Uterus (tissue), 4 donors: ENCODE data around the gene PIP4K2B. TPM values are rescaled to one million over a fixed set of nuclear protein-coding genes. Genes with fewer than 3 reads are reported as not detected.
A peak's percentile ranks its signal among the peaks of the same experiment; 100 is the strongest.

Experiments used
- DNase-seq, 2 donors: peaks; one replicate each; pipeline ENCODE4 v3.0.0-alpha.2; 2019 to 2020
- H3K27ac ChIP-seq, 2 donors: fragments of 200-600 bp; sonication (generic); 1 replicate in 1 of 2; 2 replicates in 1 of 2; pipeline ENCODE4 v1.5.1; 2016 to 2018
- H3K27me3 ChIP-seq, 2 donors: fragments of 200-600 bp; sonication (generic); one replicate each; pipeline ENCODE4 v1.5.1; 2018 to 2019; ENCODE audit warnings: control low read depth in 1 of 2
- H3K36me3 ChIP-seq, 2 donors: fragments of 200-600 bp; sonication (generic); one replicate each; pipeline ENCODE4 v1.5.1; 2019; ENCODE audit warnings: control low read depth in 1 of 2
- H3K4me1 ChIP-seq, 2 donors: fragments of 200-600 bp; sonication (generic); one replicate each; pipeline ENCODE4 v1.5.1; 2018 to 2019; ENCODE audit warnings: control low read depth in 1 of 2
- H3K4me3 ChIP-seq, 2 donors: fragments of 200-600 bp; sonication (generic); 1 replicate in 1 of 2; 2 replicates in 1 of 2; pipeline ENCODE4 v1.5.1; 2018 to 2019; ENCODE audit warnings: mild to moderate bottlenecking in 1 of 2
- H3K9me3 ChIP-seq, 2 donors: fragments of 200-600 bp; sonication (generic); one replicate each; pipeline ENCODE4 v1.5.1; 2019; ENCODE audit warnings: control low read depth in 1 of 2
- POLR2A ChIP-seq, 2 donors: fragments of 450-650 bp; IDR thresholded peaks; one replicate each; pipeline ENCODE4 v1.6.1; 2016; ENCODE audit warnings: antibody characterized with exemption in 2 of 2, mild to moderate bottlenecking in 1 of 2, moderate library complexity in 1 of 2
- intact Hi-C: fragments of 100-400 bp; cut with DNase I; formaldehyde crosslinking; loops from one replicate; pipeline ENCODE4 v1.15.1; 2023; ENCODE audit warnings: low total_unique reads
- total RNA-seq, 4 donors: library from RNA; depleted of rRNA in 3 of 4; stranded (reverse); fragments of >200 nt in 3 of 4; gene quantifications; one replicate each; pipeline versions ENCODE4 v1.1.0 to v1.2.4, GENCODE V29; 2014 to 2023
- TF ChIP-seq, protein P1 (sequence below), 4 experiments: fragments of 200-600 bp in 2 of 4; fragments of 450-650 bp in 2 of 4; sonication (generic) in 2 of 4; IDR thresholded peaks; one replicate each; pipeline ENCODE4 v1.5.1; 2016 to 2019; ENCODE audit warnings: antibody characterized with exemption in 4 of 4, mild to moderate bottlenecking in 2 of 4, moderate library complexity in 1 of 4
- donor health status: DM: yes; HTN: yes; CAD: no.

PIP4K2B gene
- total RNA-seq, 4 donors from 2014 or later: 23.2 to 89.5 (median 42.3) TPM

DNA sequence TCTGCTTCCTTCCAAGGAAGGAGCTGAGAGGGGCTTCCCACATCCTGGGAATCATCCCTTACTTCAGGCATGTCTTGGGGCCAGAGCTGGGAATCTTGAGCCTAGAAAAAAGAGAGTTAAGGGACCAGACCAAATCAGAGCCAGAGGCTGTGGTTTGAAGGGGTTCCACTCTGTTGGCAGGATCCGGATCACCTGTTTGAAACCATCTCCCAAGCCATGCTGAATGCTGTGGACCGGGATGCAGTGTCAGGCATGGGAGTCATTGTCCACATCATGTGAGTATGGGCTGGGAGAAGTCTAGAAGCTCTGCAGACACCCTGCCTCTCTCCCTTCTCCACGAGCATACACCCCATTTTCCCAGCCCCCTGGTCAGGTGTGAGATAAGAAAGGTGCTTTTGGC is 37.1 kb downstream of the PIP4K2B start:
- intact Hi-C loops: no loop called here
- no peak for DNase-seq
- no peaks in the 10 kb centered on the region for H3K36me3 ChIP-seq
- H3K27me3 ChIP-seq: no peaks in the 10 kb centered on the region
- H3K4me3 ChIP-seq: no peak overlapping the region
- no peaks in the 10 kb centered on the region for H3K9me3 ChIP-seq
- H3K4me1 ChIP-seq: no peaks in the 10 kb centered on the region
- no peak for TF ChIP-seq POLR2A (IDR thresholded peaks at IDR 0.05)
- TF ChIP-seq, protein P1, sequence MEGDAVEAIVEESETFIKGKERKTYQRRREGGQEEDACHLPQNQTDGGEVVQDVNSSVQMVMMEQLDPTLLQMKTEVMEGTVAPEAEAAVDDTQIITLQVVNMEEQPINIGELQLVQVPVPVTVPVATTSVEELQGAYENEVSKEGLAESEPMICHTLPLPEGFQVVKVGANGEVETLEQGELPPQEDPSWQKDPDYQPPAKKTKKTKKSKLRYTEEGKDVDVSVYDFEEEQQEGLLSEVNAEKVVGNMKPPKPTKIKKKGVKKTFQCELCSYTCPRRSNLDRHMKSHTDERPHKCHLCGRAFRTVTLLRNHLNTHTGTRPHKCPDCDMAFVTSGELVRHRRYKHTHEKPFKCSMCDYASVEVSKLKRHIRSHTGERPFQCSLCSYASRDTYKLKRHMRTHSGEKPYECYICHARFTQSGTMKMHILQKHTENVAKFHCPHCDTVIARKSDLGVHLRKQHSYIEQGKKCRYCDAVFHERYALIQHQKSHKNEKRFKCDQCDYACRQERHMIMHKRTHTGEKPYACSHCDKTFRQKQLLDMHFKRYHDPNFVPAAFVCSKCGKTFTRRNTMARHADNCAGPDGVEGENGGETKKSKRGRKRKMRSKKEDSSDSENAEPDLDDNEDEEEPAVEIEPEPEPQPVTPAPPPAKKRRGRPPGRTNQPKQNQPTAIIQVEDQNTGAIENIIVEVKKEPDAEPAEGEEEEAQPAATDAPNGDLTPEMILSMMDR (IDR thresholded peaks at IDR 0.05): no peak
- H3K27ac ChIP-seq: no peak overlapping the region

DNA sequence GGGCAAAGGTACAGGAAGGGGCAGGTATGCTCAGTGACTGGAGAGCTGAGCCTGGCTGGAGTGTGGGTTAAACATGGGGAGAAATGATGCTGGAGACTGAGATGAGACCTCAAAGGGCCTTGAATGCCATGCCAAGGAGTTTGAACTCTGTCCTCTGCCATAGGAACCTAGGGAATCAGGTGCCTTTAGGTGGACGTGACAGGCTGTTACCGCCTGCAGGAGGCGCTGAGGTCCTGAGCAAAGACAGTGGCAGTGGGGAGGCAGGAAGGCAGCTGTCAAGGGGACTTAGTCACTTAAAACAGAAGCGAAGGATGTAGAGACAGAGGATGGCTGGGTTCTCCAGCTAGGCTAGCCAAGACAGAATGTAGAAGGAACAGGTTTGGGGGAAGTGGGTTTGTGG is 37.7 kb downstream of the PIP4K2B start:
- DNase-seq: no peak
- Histone ChIP-seq H3K4me3 (no peak overlapping the region), H3K27me3 (no peaks in the 10 kb centered on the region), H3K4me1 (no peaks in the 10 kb centered on the region), H3K27ac (no peak overlapping the region), H3K9me3 (no peaks in the 10 kb centered on the region), H3K36me3 (no peaks in the 10 kb centered on the region)
- intact Hi-C loops: no loop called here
- TF ChIP-seq, protein P1 (IDR thresholded peaks at IDR 0.05): no peak
- TF ChIP-seq POLR2A (IDR thresholded peaks at IDR 0.05): no peak

DNA sequence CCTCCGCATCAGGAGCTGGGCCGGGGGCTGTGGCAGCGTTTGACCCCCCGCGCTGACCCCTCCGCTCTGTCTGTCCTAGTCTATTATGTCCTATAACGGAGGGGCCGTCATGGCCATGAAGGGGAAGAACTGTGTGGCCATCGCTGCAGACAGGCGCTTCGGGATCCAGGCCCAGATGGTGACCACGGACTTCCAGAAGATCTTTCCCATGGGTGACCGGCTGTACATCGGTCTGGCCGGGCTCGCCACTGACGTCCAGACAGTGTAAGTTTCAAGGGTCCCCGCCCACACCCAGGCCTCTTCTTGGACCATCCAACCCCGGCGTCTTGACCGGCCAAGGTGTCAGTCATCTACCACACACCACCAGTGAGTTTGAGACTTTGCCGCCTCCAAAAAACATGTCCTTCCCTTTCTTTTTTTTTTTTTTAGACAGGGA is 46.3 kb downstream of the PIP4K2B start:
- Histone ChIP-seq H3K36me3 (no peaks in the 10 kb centered on the region), H3K9me3 (no peaks in the 10 kb centered on the region), H3K27ac (peak overlapping the region; percentile 69 to 82), H3K4me3 (peak overlapping the region; percentile 70 to 76), H3K27me3 (no peaks in the 10 kb centered on the region), H3K4me1 (peaks cover 0 to 13% of the 10 kb centered on the region in 2 donors)
- TF ChIP-seq, protein P1 (IDR thresholded peaks at IDR 0.05): no peak
- no peak for TF ChIP-seq POLR2A (IDR thresholded peaks at IDR 0.05)
- DNase-seq: peak in 1 of 2 donors; percentile 38
- intact Hi-C loops: no loop called here

- Histone ChIP-seq H3K36me3 (no peaks in the 10 kb centered on the region), H3K27ac (peak within 1 kb of the TSS; percentile 69 to 82), H3K4me1 (peaks cover 0 to 13% of the 10 kb centered on the region in 2 donors), H3K4me3 (peak within 1 kb of the TSS; percentile 70 to 76), H3K9me3 (no peaks in the 10 kb centered on the region), H3K27me3 (no peaks in the 10 kb centered on the region)
- peak; percentile 96 to 99 for DNase-seq
- TF ChIP-seq, protein P1 (IDR thresholded peaks at IDR 0.05): peak in 1 of 4 experiments; percentile 12
- peak; percentile 30 to 42 for TF ChIP-seq POLR2A (IDR thresholded peaks at IDR 0.05)
- intact Hi-C loops: no loop called here
These were observed 46.9 kb downstream of the PIP4K2B start, which contains the start of gene PSMB3 for GRCh38 chr17:38752308-38753070. Gene PSMB3, plus strand, starts transcription at chr17:38752741. Its CDS starts 86 bp downstream, at chr17:38752827.

GRCh38 chr17:38751808-38752307 is 47.5 kb downstream of the PIP4K2B start:
- H3K27me3 ChIP-seq: no peaks in the 10 kb centered on the region
- H3K4me1 ChIP-seq: peaks cover 0 to 16% of the 10 kb centered on the region in 2 donors
- no peaks in the 10 kb centered on the region for H3K36me3 ChIP-seq
- no peaks in the 10 kb centered on the region for H3K9me3 ChIP-seq
- peak overlapping the region; percentile 69 to 81 for H3K27ac ChIP-seq
- intact Hi-C loops: no loop called here
- peak; percentile 84 to 85 for DNase-seq
- H3K4me3 ChIP-seq: peak overlapping the region; percentile 70 to 76
- TF ChIP-seq, protein P1 (IDR thresholded peaks at IDR 0.05): no peak
- TF ChIP-seq POLR2A (IDR thresholded peaks at IDR 0.05): no peak
